Hepatic stellate cell (primary cell): ENCODE results near the gene SCN5A.

ENCODE experiments used
- DNase-seq: peaks from one replicate; pipeline ENCODE4 v3.0.0; 2011; ENCODE audit warnings: low spot score

SCN5A gene

GRCh38 chr3:38622336-38622735 is 27.2 kb downstream of the SCN5A start:
- no peak for DNase-seq

- DNase-seq = no peak
These were observed 29.3 kb downstream of the SCN5A start for GRCh38 chr3:38620236-38620635.

GRCh38 chr3:38618343-38618742 is 31.1 kb downstream of the SCN5A start:
- no peak for DNase-seq

- DNase-seq = no peak
These were observed 31.9 kb downstream of the SCN5A start for GRCh38 chr3:38617586-38617985.

GRCh38 chr3:38617137-38617536 is 32.4 kb downstream of the SCN5A start:
- DNase-seq = no peak

- no peak for DNase-seq
These were observed 32.8 kb downstream of the SCN5A start for GRCh38 chr3:38616658-38617057.

GRCh38 chr3:38616111-38616510 is 33.4 kb downstream of the SCN5A start:
- DNase-seq = no peak

GRCh38 chr3:38614651-38615352 is 34.7 kb downstream of the SCN5A start:
- no peak for DNase-seq

- DNase-seq = no peak
These were observed 35.4 kb downstream of the SCN5A start for GRCh38 chr3:38614091-38614490.

- DNase-seq = no peak
These were observed 36.1 kb downstream of the SCN5A start for GRCh38 chr3:38613426-38613825.

- no peak for DNase-seq
These were observed 37.6 kb downstream of the SCN5A start for GRCh38 chr3:38611866-38612265.

- DNase-seq = no peak
These were observed 38.6 kb downstream of the SCN5A start for GRCh38 chr3:38610934-38611333.

- DNase-seq = no peak
These were observed 39.1 kb downstream of the SCN5A start for GRCh38 chr3:38610436-38610835.

GRCh38 chr3:38609386-38610111 is 39.9 kb downstream of the SCN5A start:
- DNase-seq = no peak

- no peak for DNase-seq
These were observed 40.5 kb downstream of the SCN5A start for GRCh38 chr3:38608961-38609360.

GRCh38 chr3:38608086-38608775 is 41.3 kb downstream of the SCN5A start:
- DNase-seq = no peak

- no peak for DNase-seq
These were observed 42.9 kb downstream of the SCN5A start for GRCh38 chr3:38606561-38606960.

- DNase-seq = no peak
These were observed 43.5 kb downstream of the SCN5A start for GRCh38 chr3:38605981-38606380.

GRCh38 chr3:38604246-38604645 is 45.2 kb downstream of the SCN5A start:
- no peak for DNase-seq

GRCh38 chr3:38603731-38604131 is 45.8 kb downstream of the SCN5A start:
- DNase-seq = no peak

GRCh38 chr3:38602576-38603250 is 46.8 kb downstream of the SCN5A start:
- DNase-seq = no peak

- DNase-seq = no peak
These were observed 47.4 kb downstream of the SCN5A start for GRCh38 chr3:38601956-38602550.
